H1 (cell line): ENCODE results near the gene VAT1. TPM values are rescaled to one million over a fixed set of nuclear protein-coding genes. Genes with fewer than 3 reads are reported as not detected.

Experiments used
- EP300 ChIP-seq, 2 experiments: IDR thresholded peaks; 1 replicate in 1 of 2; 2 replicates in 1 of 2; pipeline ENCODE4 v1.6.1; 2011 to 2012; ENCODE audit warnings: low read depth in 2 of 2, low read length in 2 of 2, mild to moderate bottlenecking in 2 of 2, borderline replicate concordance in 1 of 2, inconsistent platforms in 1 of 2, moderate library complexity in 1 of 2
- GTF2F1 ChIP-seq: IDR thresholded peaks from 2 replicates; pipeline ENCODE4 v1.6.1; 2012; ENCODE audit warnings: low read depth, low read length, improper control_type of control experiment, borderline replicate concordance
- HDAC2 ChIP-seq, 2 experiments: fragments of 300-600 bp in 1 of 2; sonication (generic) in 1 of 2; IDR thresholded peaks; 2 replicates each; pipeline ENCODE4 v1.6.1; 2011 to 2012; ENCODE audit warnings: low read depth in 2 of 2, low read length in 2 of 2, mild to moderate bottlenecking in 2 of 2, moderate library complexity in 2 of 2, borderline replicate concordance in 1 of 2, inconsistent platforms in 1 of 2
- NRF1 ChIP-seq: IDR thresholded peaks from 2 replicates; pipeline ENCODE4 v1.6.1; 2011; ENCODE audit warnings: mild to moderate bottlenecking, low read depth, low read length, improper control_type of control experiment
- RXRA ChIP-seq: IDR thresholded peaks from 2 replicates; pipeline ENCODE4 v1.6.1; 2011; ENCODE audit warnings: low read depth, mild to moderate bottlenecking, low read length, moderate library complexity; ENCODE audit not compliant: insufficient read depth
- SP2 ChIP-seq: IDR thresholded peaks from 2 replicates; pipeline ENCODE4 v1.6.1; 2012; ENCODE audit warnings: mild to moderate bottlenecking, low read length, inconsistent platforms
- TAF7 ChIP-seq: optimal IDR thresholded peaks from 2 replicates; pipeline ENCODE3; 2011; ENCODE audit warnings: low read depth, mild to moderate bottlenecking, inconsistent platforms, low read length, moderate library complexity, borderline replicate concordance
- polyA plus RNA-seq, 7 experiments: library from polyadenylated mRNA; depleted of rRNA in 3 of 7; stranded (reverse) in 5 of 7; unstranded in 2 of 7; fragments of >200 nt in 5 of 7; fragments of 200-250 nt in 2 of 7; gene quantifications; 1 replicate in 5 of 7; 2 replicates in 1 of 7; 4 replicates in 1 of 7; pipeline versions ENCODE4 v1.2.1 to v1.2.3, GENCODE V29; 2011 to 2013; ENCODE audit warnings: missing spikeins in 2 of 7, mixed read lengths in 2 of 7
- total RNA-seq: library from RNA; stranded (reverse); fragmentation: NEBNext Ultra II Directional; extraction: Animal tissue kit (Norgen Biotek cat#: 25700); gene quantifications from 2 replicates; pipeline ENCODE4 v1.2.1, GENCODE V29; 2021
- TF ChIP-seq, protein P1 (sequence below): IDR thresholded peaks from 2 replicates; pipeline ENCODE4 v1.6.1; 2011; ENCODE audit warnings: low read length, improper control_type of control experiment

The VAT1 gene
- total and polyA plus RNA-seq, 2 of the 8 experiments (the other 6 are each of a cell fraction or from before 2014, with no cell fraction given): 200 to 295 TPM

DNA sequence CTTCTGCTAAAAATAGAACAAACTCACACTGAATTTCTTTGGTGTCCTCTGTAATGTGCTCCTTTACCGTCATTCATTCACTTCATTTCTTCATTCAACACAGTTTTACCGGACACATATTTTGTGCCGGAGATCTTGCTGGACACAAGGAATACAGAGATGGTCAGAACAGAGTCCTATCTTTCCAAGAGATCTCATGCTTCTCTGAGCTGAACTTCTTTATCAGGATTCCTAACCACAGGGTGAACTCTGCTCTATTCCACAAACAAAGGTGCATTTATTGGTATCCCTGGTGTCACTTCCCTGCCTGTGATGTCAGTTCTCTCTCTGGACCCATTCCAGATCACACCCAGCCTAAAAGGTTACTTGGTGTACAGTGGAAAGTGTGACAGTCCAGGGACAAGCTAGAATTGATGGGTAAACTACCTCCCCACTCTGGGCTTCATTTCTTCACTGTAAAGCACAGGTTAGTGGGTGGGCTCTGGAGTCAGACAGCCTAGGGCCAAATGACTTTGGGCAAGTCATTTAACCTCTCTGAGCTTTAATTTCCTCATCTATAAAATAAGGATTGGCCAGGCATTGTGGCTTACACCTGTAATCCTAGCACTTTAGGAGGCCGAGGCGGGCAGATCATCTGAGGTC lies 11.4 kb downstream of the VAT1 start (continued):
- TF ChIP-seq SP2 (no peak), HDAC2 (IDR thresholded peaks at IDR 0.05; ENCODE audit: borderline replicate concordance in 1 of 2, low read depth in 2 of 2, low read length in 2 of 2) (no peak), TAF7 (no peak), NRF1 (no peak), RXRA (no peak), GTF2F1 (no peak), EP300 (IDR thresholded peaks at IDR 0.05; ENCODE audit: borderline replicate concordance in 1 of 2, low read depth in 2 of 2, low read length in 2 of 2) (no peak)
- TF ChIP-seq, protein P1, sequence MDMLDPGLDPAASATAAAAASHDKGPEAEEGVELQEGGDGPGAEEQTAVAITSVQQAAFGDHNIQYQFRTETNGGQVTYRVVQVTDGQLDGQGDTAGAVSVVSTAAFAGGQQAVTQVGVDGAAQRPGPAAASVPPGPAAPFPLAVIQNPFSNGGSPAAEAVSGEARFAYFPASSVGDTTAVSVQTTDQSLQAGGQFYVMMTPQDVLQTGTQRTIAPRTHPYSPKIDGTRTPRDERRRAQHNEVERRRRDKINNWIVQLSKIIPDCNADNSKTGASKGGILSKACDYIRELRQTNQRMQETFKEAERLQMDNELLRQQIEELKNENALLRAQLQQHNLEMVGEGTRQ: no peak
